Midbrain (tissue), 1 donor: ENCODE measurements around the gene BACH2.
"Not testable (repeated sequence)": the region's sequence is repeated elsewhere in the genome, so short reads cannot be mapped to it uniquely, and the experiment has no call there.

Source experiments
- DNase-seq: peaks from one replicate; lab custom pipeline; 2025; lab: John Stamatoyannopoulos, UW

The BACH2 gene

DNA sequence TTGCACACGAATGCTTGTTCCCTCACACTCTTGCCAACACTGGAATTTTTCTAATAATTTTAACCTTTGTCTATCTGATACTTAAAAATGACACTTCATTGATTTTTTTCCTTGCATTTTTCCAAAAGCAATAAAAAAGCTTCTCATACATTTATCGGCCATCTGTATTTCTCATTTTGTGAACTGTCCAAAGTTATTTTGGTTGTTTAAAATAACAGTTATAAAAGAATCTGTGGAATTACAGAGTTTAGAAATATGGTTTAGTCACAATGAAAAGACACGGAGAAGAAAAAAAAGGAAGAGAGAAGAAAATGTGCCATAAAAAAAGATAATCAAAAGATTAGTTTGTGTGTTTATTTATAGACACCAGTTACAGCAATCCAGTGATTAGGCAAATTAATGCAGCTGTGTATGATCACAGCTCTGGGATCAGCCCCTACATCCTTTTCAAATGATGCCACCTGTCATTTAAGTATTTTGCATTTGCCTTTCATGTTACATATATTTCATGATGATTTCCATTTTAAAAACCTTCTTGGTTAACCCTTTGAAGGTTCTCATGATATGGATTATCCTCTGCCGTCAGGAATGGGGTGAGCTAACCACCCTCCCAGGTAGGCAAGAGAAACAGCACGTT is 171.7 kb downstream of the BACH2 start:
- DNase-seq: no peak

DNA sequence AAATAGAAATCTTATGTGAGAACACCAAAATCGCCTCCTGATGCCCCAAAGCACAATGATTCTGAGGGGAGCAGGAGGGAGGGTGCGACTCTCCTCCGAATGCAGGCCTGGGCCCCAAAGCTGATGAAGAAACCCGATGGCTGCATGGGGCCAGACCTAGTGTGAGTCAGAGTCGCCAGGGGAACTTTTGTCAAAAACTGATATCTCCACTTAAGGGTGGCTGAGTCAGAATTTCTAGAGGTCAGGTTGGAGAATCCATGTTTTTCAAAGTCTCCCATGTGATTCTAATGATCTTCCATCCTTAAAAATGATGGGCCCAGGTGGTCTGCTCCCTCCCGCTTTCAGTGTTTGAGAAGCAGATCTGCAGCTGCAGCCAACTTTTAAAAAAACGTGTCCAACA is 172.8 kb downstream of the BACH2 start:
- DNase-seq: no peak

DNA sequence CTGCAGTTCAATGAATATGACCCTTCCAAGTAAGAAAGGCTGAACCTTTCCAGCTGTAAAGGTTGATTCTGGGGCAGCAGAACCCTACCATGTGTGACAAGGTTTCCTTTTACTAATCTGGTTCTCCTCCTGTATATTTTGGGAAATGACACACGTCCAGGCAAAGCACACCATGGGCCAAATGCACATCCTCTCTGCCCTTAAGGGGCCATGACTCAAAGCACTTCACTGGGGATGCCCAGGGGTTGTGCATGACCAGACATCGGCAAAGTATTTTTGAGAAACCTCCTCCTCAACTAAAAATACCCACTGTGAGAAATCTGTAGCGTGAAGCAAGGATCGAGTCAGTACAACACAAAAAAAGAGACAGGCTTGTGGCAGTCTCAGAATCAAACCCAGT is 174.7 kb downstream of the BACH2 start:
- no peak for DNase-seq

DNA sequence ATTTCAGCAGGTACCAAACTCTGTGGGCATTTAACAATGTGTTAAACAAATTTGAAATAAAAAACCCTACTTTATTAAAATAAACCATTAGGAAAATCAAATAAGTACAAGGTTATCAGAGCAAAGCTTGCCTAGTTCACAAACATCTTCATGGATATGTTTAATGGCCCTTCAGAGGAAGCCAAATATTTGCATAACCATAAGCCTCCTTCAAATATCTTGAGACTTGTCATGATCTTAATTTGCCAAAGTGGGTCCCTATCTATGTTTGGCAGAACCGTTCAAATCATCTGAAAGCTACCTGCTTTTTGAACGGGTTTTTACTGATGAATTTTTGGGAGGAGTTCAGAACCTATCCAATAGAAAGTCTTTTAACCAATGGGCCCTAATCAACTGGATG is 176.3 kb downstream of the BACH2 start:
- DNase-seq: no peak

DNA sequence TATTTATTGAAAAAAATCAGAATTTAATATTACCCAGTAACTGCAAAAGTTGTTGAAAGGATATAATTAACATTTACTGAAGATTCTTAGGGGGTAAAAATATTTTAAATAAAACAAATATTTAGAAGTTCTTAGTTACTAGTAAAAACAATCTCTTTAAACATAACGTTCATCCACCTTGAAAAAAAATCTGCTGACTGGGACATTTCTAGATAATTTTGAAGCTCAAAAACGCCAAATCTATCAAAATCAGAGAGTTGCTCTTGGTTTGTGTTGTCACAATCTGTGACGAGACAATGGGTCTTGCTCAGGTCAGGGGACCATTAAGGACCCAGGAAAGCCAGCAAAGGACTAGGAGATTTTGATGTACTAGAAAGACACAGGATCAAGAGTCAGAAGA is 177.0 kb downstream of the BACH2 start:
- DNase-seq: no peak

DNA sequence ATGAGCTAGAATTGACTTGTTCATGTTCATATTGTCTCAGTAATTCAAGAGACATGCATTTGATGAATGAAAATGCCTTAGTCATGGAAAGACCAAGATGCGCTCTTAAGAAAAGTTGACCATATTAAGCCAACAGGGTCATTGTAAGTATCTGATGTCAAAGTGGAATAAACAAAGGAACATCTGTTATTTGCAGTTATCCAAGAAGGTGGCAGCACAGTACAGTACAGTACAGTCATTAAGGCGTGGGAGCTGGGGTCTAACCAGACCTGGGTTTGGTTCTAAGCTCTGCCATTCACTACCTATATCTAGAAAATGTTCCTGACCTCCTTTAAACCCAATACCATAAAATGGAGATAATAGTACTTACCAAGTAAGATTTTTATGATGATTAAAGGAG is 178.1 kb downstream of the BACH2 start:
- no peak for DNase-seq

DNA sequence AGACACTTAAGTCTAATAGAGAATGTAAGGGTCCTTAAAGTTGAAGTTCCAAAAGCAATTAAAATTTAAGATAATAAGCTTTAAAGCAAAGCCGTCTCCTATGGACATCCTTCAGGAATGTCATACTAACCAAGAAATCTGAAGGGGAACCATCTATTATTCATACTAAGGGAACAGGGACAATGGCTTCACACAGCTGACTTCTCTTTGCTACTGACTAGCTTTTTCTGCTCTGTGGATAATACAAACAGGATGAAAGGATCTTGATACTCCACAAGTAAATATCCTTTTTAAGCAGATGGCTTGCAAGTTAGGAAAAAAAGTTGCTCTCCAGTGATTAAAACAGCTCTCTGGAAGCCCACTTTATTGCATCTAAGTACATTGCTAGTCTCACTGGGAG is 178.6 kb downstream of the BACH2 start:
- no peak for DNase-seq

DNA sequence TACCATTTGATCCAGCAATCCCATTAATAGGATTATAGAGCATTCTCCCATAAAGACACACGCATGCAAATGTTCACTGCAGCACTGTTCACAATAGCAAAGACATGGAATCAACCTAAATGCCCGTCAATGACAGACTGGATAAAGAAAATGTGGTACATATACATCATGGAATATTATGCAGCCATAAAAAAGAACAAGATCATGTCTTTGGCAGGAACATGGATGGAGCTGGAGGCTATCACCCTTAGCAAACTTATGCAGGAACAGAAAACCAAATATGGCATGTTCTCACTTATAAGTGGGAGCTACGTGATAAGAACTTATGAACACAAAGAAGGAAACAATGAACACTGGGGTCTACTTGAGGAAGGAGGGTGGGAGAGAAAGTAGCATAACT is 180.5 kb downstream of the BACH2 start:
- DNase-seq: not testable (repeated sequence)

DNA sequence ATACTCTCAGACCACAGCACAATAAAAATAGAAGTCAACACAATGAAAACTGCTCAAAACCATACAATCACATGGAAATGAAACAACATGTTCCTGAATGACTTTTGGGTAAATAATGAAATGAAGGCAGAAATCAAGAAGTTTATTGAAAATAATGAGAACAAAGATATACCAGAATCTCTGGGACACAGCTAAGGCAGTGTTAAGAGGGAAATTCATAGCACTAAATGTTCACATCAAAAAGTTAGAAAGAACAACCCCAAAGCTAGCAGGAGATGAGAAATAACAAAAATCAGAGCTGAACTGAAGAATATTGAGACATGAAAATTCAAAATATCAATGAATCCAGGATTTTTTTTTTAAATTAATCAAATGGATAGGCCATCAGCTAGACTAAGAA is 183.3 kb downstream of the BACH2 start:
- no peak for DNase-seq

DNA sequence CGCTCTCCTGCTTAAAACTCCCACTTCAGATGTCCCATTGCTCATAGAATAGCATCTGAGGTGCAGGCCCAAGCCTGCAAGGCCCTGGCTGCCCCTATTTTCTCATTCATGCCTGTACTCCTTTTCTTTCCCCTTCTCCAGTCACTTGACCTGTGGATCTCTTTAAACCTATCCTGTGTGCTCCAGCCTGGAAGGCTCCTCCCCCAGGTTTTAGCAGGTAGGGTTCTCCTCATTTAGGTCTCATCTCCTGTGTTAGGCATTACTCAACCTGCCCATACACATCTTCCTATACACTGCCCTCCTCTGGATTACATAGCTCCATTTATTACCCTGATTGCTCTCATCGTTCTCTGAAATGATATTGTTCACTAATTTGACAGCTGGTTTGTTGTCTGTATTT is 185.3 kb downstream of the BACH2 start:
- DNase-seq: no peak

DNA sequence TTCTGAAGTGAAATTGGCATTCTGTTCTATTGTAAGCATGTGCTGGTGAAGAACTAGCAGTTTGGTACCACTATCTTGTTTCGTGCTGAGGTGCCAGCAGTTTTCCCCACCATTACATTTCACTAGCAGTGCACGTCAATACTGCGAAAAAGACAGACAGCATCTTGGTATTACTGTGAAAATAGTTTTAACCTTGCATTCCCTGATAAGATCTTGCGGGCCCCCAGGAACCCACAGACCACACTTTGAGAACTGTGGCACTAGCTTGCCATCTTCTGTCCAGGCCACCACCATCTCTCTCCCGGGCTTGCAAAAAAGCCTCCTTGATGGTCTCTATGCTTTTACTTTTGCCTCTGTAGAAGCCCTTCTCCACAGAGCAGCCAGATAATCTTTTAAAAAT is 185.7 kb downstream of the BACH2 start:
- DNase-seq: no peak

DNA sequence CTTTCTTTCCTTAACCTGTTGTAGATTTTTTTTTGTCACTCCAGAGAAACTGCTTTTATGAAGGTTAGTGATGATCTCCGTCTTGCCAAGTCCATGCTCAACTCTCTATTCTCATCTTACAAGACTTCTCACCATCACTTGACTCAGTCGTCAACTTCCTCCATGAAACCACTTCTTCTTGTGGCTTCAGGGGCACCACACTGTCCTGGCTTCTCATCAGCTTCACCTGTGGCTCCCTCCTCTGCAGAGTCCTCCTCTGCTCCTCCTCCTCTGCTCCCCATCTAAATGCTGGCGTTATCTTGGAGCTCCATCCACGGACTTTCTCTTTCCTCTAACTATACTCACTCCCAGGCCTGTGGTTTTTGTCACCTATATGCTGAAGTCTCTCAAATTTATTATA is 187.5 kb downstream of the BACH2 start:
- no peak for DNase-seq

DNA sequence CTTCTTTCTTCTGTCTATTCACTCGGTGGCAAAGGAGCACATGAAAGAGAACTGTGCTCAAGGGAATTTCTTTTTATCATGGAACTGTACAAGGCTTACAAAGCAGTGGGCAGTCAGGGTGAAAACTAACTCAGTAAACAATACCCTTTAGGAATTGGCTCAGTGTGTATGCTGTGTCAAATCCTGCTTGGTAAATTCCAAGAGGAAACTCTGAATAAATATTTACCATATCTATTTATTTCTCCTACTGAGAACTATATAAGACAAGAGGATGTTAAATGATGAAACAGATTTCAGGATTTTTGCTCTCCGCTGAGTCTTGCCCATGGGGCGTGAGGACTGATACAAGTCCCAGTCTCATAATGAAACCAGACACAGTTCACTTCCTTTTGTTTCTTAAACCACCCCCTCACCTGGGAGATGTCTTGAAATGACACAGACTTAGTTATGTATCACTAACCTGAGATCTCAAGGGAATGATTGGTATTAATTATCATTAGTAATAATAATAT is 188.8 kb downstream of the BACH2 start:
- no peak for DNase-seq

DNA sequence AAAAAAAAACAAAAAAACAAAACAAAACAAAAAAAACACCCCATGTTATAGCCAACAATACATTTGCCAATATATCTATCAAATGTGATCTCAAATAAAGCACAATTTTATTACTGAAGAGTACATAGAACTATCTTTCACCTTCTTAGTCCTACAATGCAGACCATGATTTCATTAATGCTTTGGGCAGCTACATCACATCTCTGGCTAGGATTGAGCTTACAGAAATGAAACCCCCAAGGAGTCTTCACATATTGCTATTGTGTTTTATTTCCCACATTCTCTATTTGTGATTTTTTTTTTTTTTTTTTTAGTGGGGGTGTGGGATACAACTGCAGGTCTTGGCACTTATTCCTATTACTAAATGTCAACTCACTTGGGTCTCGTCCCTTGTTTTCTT is 189.3 kb downstream of the BACH2 start:
- DNase-seq: no peak

DNA sequence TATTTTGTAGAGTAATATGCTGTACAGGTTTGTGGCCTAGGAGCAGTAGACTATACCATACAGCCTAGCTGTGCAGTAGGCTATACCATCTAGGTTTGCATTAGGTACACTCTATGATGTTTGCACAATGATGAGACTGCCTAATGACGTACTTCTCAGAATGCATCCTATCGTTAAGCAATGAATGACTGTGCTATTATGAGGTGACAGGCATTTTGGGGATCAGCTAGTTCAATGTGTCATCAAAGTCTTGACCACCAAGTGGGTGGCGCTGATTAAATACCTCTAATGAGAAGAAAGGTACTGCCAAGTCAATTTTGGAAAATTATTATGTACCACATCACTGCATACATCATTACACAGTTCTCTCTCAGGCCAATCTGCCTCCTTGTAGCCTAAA is 190.2 kb downstream of the BACH2 start:
- no peak for DNase-seq

DNA sequence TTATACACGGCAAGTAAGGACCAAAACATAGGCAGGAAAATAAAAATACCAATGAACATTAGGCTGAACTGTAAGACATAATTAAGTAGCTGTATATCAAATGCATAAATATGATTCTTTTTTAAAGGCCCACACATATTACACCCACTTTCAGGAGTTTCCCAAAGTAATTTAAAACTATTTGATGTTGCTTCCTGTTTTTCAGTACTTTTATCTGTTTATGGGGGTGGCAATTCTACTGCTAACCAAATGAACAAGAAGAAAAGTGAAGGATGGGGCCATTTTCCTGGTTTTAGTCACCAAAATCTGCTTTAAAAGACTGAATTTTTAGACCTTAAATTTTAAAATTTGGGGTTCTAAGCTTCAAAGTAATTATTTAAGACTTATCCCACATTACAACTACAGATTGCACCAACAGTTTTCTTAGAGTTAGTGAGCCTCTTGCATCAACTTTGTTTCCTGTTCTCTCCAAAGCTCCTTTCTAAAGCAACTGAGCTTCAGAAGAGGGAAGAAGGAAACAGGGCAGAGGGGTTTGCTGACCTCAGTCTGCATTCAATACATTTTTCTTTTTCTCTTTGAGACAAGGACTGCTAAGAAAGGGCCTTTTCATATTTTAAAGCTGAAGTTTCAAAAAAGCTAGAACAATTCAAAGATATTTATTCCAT is 191.0 kb downstream of the BACH2 start:
- no peak for DNase-seq

DNA sequence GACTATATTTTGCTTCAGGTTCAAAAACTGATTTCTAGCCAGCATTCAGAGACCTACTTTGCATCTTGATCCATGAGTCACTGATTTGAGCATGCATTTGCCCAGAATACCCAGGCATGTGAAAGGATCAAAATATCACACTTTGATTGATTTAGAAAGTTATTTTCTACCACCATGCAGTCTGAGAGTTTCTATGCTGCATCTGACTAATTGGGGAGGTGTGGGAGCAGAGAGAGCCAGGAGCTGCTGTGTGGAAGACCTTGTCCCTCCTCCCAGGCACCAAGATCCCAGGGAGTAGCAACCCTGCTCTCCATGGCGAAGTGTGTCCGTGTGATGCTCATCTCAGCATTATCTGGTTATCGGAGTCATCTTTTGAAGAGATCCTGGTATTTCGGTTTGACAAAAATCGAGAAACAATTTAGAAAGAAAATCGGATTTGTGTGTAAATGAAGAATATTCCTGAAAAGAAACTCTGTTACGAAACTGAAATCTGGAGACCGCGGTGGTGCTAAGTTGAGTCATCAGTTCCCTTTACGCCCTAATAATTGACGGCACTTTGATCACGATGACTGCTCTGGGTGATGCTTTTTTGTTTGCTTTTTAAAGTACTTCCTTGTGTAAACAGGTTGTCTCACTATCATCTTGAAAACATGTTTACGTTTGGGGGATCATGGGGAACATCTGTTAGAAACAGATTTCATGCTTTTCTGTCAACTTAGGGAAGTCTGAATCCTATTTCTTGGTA is 193.4 kb downstream of the BACH2 start:
- no peak for DNase-seq

DNA sequence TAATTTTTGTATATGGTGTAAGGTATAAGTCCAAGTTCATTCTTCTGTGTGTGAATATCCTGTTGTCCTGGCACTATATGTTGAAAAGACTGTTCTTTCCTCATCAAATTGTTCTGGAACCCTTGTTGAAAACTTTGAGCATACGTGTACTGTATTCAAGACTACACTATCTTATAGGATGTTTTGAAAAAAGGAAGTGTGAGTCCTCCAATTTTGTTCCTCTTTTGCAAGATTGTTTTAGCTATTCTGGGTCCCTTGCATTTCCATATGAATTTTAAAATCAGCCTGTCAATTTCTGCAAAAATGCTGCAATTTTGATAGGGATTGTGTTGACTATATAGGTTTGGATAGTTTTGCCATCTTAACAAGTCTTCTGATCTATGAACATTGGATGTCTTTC is 195.2 kb downstream of the BACH2 start:
- no peak for DNase-seq

DNA sequence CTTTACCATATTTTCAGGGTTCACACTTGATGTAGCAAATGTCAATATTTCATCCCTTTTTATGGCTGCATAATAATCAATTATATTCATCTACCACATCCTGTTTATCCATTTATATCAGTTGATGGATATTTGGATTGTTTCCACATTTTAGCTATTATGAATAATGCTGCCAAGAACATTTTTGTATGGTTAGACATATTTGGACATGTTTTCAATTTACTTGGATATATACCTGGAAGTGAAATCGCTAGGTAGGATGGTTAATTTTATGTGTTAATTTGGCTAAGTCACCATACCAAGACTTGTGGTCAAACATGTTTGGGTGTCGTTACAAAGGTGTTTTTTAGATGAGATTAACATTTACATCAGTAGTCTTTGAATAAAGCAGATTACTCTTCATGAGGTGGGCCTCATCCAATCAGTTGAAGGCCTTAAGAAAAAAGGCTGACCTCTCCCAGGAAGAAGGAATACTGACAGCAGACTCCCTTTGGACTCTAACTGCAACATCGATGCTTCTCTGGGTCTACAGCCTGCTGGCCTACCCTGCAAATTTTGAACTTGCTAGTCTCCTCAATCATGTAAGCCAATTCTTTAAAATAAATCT is 196.5 kb downstream of the BACH2 start:
- no peak for DNase-seq

DNA sequence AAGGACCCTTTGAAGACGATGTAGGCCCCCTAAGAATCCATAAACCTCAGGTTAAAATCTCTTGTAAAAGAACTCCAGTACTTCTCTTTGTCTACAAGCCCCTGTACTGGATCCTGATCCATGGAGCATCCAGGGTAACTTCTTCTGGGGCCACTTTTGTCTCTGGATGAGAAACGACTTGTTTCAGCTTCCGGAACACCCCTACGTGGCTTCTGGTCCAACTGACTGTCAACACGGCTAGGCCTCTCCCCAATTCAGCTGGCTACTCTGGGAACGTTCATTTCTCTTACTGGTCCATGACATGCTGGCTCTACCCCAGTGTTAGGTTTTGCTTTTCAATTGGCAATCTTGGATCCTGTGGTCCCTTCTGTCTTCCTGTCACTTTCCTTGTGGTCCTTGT is 198.0 kb downstream of the BACH2 start:
- DNase-seq: no peak

DNA sequence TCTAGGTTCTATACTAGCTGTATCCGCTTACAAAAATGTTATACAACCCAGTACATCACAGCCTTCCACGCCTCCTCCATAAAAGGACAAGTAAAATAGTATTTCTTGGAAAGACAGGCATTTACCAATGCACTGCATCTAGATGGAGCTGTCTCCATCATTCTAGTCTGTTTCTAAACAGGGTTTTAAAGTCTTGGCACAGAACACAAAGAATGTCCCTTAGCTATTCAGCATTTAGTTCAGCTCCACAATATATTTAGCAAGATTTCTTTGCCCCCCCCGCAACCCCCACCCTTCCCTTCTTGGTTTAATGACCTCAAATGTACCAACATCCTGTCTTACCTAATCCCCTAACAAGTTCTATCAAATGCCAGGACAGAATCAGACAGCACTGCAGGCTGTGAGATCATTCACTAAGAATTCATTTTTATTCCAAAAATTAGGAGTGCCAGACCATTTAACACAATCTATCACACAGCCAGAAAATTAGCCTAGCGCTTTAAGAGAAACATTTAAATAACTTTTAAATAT is 198.6 kb downstream of the BACH2 start:
- peak; percentile 67 for DNase-seq

DNA sequence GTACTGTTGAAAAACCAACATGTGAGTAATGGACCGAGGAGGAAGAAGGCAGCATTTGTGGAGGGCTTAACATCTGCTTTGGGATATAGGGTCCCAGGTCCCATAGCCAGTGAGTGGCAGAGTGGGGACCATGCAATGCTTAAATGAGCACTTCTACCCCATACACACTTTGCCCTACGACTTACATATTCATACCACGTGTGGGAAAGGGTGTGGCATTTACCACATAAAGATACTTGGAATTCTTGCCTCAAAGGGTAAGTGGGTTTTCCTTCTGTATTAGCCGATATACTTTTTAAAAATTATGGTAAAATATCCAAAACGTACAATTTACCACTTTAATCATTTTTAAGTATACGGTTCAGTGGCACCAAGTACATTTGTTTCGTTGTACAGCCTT is 199.3 kb downstream of the BACH2 start:
- DNase-seq: no peak

DNA sequence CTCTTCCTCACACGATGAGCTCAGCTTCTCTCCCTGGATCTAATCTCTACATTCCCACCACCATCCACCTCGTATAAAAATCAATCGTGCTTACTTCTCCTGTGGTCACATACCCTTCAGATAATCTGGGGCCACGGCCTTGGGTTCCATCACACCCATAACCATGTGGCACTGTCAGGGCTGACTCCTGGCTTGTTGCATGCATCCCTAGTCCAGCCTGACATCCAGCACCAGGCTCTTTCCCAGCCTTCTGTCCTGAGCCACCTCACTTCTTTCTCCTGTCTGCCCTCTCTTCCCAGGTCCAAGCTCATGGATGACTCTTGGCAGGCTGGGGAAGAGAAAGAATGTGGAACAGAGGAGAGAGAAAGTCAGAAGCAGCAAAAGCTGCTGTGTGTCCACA is 199.8 kb downstream of the BACH2 start:
- DNase-seq: no peak
